ENCODE measurements around the gene SCGB3A1. TPM values are rescaled to one million over a fixed set of nuclear protein-coding genes. Genes with fewer than 3 reads are reported as not detected.

The SCGB3A1 gene
- total RNA-seq, 2 donors from 2014 or later, result 32.2 to 412 TPM

DNA sequence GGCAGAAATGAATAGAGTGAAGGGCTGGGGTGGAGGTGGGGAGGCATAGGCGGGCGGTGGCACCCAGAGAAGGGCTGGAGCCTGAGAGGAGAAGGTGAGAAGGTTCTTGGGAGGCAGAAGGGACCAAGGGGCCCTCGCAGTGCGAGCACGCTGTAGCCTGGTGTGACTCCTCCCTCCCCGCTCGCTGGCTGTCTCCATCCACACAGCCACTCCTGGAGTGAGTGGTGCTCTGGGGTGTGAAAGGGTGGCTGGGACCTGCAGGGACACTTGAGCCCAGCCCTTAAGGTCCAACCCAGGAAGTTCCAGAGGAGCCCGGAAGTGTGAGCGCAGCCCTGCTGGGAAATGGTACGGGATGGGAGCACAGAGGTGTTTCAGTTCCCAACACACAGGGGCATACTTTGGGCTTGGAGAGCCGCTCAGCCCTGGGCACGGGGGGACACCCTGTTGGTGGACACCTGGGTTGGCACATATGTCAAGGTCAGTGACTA, 9.3 kb upstream of the SCGB3A1 start:
- H3K27me3 ChIP-seq (replicated peaks; ENCODE audit: insufficient read depth), result no peaks in the 10 kb centered on the region
- intact Hi-C loops (cut with DNase I), result no loop called here
- no peaks in the 10 kb centered on the region for H3K9me3 ChIP-seq
- peaks cover 2% of the 10 kb centered on the region for H3K4me1 ChIP-seq (replicated peaks)
- WGBS, result 89% methylated on average over 12 of the region's 12 CpGs
- TF ChIP-seq POLR2A (IDR thresholded peaks at IDR 0.05) (no peak), POLR2AphosphoS5 (IDR thresholded peaks at IDR 0.05) (no peak)
- TF ChIP-seq, protein P1, sequence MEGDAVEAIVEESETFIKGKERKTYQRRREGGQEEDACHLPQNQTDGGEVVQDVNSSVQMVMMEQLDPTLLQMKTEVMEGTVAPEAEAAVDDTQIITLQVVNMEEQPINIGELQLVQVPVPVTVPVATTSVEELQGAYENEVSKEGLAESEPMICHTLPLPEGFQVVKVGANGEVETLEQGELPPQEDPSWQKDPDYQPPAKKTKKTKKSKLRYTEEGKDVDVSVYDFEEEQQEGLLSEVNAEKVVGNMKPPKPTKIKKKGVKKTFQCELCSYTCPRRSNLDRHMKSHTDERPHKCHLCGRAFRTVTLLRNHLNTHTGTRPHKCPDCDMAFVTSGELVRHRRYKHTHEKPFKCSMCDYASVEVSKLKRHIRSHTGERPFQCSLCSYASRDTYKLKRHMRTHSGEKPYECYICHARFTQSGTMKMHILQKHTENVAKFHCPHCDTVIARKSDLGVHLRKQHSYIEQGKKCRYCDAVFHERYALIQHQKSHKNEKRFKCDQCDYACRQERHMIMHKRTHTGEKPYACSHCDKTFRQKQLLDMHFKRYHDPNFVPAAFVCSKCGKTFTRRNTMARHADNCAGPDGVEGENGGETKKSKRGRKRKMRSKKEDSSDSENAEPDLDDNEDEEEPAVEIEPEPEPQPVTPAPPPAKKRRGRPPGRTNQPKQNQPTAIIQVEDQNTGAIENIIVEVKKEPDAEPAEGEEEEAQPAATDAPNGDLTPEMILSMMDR (IDR thresholded peaks at IDR 0.05), result no peak
- H3K4me3 ChIP-seq, result no peak overlapping the region
- DNase-seq (ENCODE audit: low spot score), result no peak
- H3K36me3 ChIP-seq, result no peaks in the 10 kb centered on the region
- H3K27ac ChIP-seq, result no peak overlapping the region

DNA sequence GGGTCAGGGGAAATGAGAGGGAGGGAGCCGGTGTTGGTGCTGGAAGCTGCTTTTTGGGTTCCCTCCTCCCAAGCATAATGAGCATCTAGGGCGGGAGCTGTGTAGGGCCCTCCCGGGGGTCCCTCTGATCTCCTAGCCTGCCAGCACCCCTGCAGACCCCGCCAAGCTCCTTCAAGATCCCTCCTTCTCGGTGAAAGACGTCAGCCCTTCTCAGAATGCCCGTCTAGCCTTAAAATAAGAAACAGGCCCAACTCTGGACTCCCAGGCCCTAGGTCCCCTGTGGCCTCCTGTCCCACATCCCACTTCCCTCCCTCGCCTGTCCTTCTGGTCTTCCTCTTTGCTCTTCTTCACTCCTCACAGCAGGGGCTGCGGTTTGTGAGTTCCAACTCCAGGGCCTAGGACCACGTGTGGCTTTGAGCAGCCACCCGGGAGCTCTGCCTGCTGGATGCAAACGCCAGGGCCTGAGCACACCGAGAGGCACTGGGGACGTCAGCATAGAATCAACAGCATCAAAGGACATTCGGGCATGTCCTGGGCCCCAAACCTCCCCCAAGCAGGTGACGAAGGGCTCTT, 8.8 kb upstream of the SCGB3A1 start:
- H3K36me3 ChIP-seq, result no peaks in the 10 kb centered on the region
- no peaks in the 10 kb centered on the region for H3K9me3 ChIP-seq
- no peak for TF ChIP-seq POLR2AphosphoS5 (IDR thresholded peaks at IDR 0.05)
- TF ChIP-seq POLR2A (IDR thresholded peaks at IDR 0.05), result no peak
- TF ChIP-seq, protein P1 (IDR thresholded peaks at IDR 0.05), result no peak
- H3K4me1 ChIP-seq (replicated peaks), result peaks cover 2% of the 10 kb centered on the region
- intact Hi-C loops (cut with DNase I), result no loop called here
- no peak for DNase-seq (ENCODE audit: low spot score)
- 82% methylated on average over 15 of the region's 16 CpGs for WGBS
- no peak overlapping the region for H3K27ac ChIP-seq
- H3K27me3 ChIP-seq (replicated peaks; ENCODE audit: insufficient read depth), result no peaks in the 10 kb centered on the region
- H3K4me3 ChIP-seq, result no peak overlapping the region

DNA sequence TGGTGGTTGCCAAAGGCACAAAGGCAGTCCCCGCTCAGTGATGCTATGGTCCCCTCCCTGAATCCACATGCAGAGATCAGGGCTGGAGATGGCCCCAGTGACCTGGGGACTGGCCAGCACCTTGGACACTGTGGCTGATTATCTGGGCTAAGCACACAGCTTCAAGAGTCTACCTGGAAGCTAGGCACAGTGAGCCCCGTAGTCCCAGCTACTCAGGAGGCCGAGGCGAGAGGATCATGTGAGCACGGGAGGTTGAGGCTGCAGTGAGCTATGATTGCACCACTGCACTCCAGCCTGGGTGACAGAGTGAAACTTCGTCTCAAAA, 8.3 kb upstream of the SCGB3A1 start:
- intact Hi-C loops (cut with DNase I), result no loop called here
- DNase-seq (ENCODE audit: low spot score), result no peak

DNA sequence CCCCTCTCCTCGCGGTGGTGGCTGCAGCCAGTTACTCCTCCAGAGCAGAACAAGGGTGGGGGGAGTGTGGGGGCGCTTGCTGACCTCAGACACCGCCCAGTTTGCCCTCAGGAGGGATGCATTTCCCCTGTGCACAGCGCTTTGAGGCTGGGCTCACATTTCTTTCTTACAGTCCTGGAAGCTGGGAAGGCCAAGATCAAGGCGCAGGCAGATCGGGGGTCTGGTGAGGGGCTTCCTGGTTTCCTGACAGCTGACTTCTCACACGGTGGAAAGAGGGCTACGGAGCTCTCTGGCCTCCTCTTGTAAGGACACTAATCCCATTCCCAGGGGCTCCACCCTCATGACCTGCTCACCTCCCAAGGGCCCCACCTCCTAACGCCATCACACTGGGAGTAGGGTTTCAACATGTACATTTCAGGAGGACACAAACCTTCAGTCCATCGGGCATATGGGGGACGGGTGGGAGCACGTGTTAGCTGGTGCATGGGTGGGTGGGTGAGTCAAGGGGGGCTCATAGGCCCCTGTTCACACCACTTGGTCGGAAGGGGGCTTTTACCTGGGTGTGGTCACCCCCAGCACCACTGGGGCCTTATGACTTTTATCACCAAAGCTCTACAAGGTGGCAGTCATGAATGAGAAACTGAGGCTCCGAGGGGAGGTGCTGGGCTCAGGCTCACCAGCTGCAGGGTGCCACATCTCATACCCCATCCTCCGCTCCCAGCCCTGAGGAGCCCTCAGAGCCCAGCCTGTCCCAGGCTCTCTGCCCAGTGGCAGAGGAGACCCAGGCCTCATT, 7.7 kb upstream of the SCGB3A1 start:
- Histone ChIP-seq H3K4me1 (replicated peaks) (peaks cover 2% of the 10 kb centered on the region), H3K4me3 (no peak overlapping the region), H3K27me3 (replicated peaks; ENCODE audit: insufficient read depth) (no peaks in the 10 kb centered on the region), H3K27ac (no peak overlapping the region), H3K9me3 (no peaks in the 10 kb centered on the region), H3K36me3 (no peaks in the 10 kb centered on the region)
- TF ChIP-seq POLR2AphosphoS5 (IDR thresholded peaks at IDR 0.05), result no peak
- TF ChIP-seq, protein P1 (IDR thresholded peaks at IDR 0.05), result no peak
- no peak for TF ChIP-seq POLR2A (IDR thresholded peaks at IDR 0.05)
- no peak for DNase-seq (ENCODE audit: low spot score)
- intact Hi-C loops (cut with DNase I), result no loop called here
- WGBS, result 92% methylated on average over 16 of the region's 16 CpGs

More for the DNA sequence above, 8.3 kb upstream of the SCGB3A1 start:
- no peaks in the 10 kb centered on the region for H3K36me3 ChIP-seq
- 89% methylated on average over 6 of the region's 6 CpGs for WGBS
- H3K4me3 ChIP-seq, result no peak overlapping the region
- H3K27ac ChIP-seq, result no peak overlapping the region
- peaks cover 2% of the 10 kb centered on the region for H3K4me1 ChIP-seq (replicated peaks)
- H3K27me3 ChIP-seq (replicated peaks; ENCODE audit: insufficient read depth), result no peaks in the 10 kb centered on the region
- no peaks in the 10 kb centered on the region for H3K9me3 ChIP-seq
- TF ChIP-seq POLR2AphosphoS5 (IDR thresholded peaks at IDR 0.05) (no peak), POLR2A (IDR thresholded peaks at IDR 0.05) (no peak)
- TF ChIP-seq, protein P1 (IDR thresholded peaks at IDR 0.05), result no peak

DNA sequence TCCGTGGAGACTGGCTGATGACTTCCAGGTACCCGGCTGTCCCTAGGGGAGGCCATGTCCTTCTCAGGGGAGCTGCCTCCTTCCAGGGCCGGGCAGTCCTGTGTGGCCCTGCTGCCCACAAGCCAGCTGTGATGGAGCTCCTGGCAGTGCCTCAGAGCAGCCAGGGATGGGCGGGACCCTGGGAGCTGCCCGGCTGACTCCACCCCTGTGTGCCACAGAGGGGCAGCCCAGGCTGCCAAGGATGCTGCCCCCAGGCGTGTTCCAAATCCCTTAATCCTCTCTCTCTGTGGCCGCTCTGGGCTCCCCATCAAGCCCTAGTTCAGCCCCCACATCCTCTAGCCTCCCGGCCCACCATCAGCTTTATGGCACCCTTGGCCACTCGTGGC, 7.0 kb upstream of the SCGB3A1 start:
- DNase-seq (ENCODE audit: low spot score), result no peak
- no peaks in the 10 kb centered on the region for H3K9me3 ChIP-seq
- WGBS, result 83% methylated on average over 9 of the region's 9 CpGs
- TF ChIP-seq POLR2AphosphoS5 (IDR thresholded peaks at IDR 0.05) (no peak), POLR2A (IDR thresholded peaks at IDR 0.05) (no peak)
- TF ChIP-seq, protein P1 (IDR thresholded peaks at IDR 0.05), result no peak
- peaks cover 2% of the 10 kb centered on the region for H3K4me1 ChIP-seq (replicated peaks)
- no peaks in the 10 kb centered on the region for H3K27me3 ChIP-seq (replicated peaks; ENCODE audit: insufficient read depth)
- H3K36me3 ChIP-seq, result no peaks in the 10 kb centered on the region
- intact Hi-C loops (cut with DNase I), result no loop called here
- H3K27ac ChIP-seq, result no peak overlapping the region
- no peak overlapping the region for H3K4me3 ChIP-seq

Data from prostate gland (tissue), 2 donors.